Keratinocyte (primary cell): ENCODE data around the gene PHLPP1.

Experiments
- EZH2 ChIP-seq: IDR thresholded peaks from one replicate; pipeline ENCODE4 v1.6.1; 2012; ENCODE audit warnings: inconsistent platforms, mild to moderate bottlenecking, low read length, moderate library complexity
- TF ChIP-seq, protein P1 (sequence below), 3 experiments: IDR thresholded peaks in 1 of 3; conservative IDR thresholded peaks in 1 of 3; optimal IDR thresholded peaks in 1 of 3; 2 replicates in 2 of 3; 3 replicates in 1 of 3; pipeline versions ENCODE3 to v1.5.1; 2011; ENCODE audit warnings: low read length in 3 of 3, mild to moderate bottlenecking in 3 of 3, moderate library complexity in 2 of 3, control low read depth in 1 of 3, inconsistent platforms in 1 of 3; ENCODE audit not compliant: insufficient read depth in 2 of 3; ENCODE audit errors: extremely low read depth in 1 of 3

DNA sequence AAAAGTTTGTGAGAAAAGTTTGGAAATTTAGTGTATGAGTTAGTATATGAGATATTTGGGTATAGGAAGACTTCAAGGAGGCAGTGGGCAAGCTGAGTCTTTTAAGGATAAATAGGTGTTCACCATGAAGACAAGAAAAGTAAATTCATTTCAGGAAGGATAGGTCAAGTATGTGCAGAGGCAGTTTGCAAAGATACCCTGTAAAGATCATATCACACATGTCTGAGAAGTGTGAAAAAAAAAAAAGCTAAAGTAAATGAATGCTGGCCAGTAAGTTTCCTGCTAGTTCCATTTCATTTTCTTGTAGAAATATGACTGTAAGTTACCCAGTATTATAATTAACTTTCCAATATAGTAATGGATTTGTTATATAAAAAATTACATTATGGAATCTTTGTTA is 131.0 kb downstream of the PHLPP1 start:
- TF ChIP-seq, protein P1, sequence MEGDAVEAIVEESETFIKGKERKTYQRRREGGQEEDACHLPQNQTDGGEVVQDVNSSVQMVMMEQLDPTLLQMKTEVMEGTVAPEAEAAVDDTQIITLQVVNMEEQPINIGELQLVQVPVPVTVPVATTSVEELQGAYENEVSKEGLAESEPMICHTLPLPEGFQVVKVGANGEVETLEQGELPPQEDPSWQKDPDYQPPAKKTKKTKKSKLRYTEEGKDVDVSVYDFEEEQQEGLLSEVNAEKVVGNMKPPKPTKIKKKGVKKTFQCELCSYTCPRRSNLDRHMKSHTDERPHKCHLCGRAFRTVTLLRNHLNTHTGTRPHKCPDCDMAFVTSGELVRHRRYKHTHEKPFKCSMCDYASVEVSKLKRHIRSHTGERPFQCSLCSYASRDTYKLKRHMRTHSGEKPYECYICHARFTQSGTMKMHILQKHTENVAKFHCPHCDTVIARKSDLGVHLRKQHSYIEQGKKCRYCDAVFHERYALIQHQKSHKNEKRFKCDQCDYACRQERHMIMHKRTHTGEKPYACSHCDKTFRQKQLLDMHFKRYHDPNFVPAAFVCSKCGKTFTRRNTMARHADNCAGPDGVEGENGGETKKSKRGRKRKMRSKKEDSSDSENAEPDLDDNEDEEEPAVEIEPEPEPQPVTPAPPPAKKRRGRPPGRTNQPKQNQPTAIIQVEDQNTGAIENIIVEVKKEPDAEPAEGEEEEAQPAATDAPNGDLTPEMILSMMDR (optimal IDR thresholded peaks at IDR 0.05 in 1 of 3, IDR thresholded peaks at IDR 0.05 in 1 of 3, conservative IDR thresholded peaks at IDR 0.05 in 1 of 3; ENCODE audit: extremely low read depth in 1 of 3, insufficient read depth in 2 of 3, low read length in 3 of 3): no peak
- TF ChIP-seq EZH2: no peak
